HTR-8/SVneo (cell line): Measurements from ENCODE around the gene ZSCAN2.
A peak's percentile ranks its signal among the peaks of the same experiment; 100 is the strongest.

Experiments
- DNase-seq: peaks from one replicate; pipeline ENCODE4 v3.0.0; 2011; ENCODE audit warnings: low spot score, mixed read lengths; ENCODE audit not compliant: insufficient read length
- FAIRE-seq: peaks from 2 replicates; lab custom pipeline; 2011; peaks lifted over from hg19 to GRCh38; lab: Jason Lieb, UNC

Gene ZSCAN2

DNA sequence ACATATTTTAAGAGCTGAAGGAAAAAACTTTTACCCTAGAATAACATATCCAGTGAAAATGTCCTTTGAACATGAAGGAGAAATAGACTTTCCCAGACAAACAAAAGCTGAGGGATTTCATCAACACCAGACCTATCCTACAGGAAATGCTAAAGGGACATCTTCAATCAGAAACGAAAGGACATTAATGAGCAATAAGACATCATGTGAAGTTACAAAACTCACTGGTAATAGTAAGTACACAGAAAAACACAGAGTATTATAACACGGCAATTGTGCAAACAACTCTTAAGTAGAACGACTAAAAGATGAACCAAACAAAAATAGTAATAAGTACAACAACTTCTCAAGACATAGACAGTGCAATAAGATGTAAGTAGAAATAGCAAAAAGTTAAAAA lies 3.5 kb upstream of the ZSCAN2 start:
- DNase-seq (no peak), FAIRE-seq (no peak)

GRCh38 chr15:84598250-84598649 lies 2.6 kb upstream of the ZSCAN2 start:
- no peak for FAIRE-seq
- no peak for DNase-seq

DNA sequence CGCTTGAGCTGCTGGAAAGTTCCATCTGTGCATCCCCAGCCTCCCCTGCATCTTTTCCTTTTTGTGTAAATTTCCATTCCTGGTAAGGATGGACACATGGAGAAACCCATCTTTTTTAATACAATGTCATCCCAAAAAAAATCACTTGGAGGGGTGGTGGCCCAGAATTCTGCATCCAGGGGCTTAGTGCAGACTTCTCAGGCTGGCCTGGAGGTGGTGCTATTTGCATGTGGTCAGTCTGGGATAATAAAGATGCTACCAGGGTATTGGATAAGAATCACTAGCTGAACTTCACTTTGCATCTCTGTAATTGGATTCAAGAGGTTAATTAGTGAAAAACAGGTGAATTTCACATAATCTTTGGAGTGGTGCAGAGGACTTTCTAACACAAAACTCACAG lies 1.8 kb upstream of the ZSCAN2 start:
- no peak for FAIRE-seq
- DNase-seq = peak; percentile 71

DNA sequence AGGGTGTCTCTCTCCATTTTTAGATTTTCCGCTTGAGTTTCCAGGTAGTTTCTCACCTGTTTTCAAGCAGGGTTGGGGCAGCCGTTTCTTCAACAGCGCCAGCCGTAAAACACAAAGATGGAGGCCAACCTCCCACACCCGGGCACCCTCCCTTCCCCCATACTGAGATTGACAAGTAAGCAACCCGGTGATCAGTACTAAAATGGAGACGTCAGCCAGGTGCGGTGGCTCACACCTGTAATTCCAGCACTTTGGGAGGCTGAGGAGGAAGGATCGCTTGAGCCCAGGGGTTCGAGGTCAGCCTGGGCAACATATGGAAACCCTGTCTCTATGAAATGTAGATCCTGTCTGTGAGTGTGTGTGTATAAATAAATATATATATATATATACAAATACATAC lies 903 bp upstream of the ZSCAN2 start:
- FAIRE-seq (no peak), DNase-seq (no peak)

DNA sequence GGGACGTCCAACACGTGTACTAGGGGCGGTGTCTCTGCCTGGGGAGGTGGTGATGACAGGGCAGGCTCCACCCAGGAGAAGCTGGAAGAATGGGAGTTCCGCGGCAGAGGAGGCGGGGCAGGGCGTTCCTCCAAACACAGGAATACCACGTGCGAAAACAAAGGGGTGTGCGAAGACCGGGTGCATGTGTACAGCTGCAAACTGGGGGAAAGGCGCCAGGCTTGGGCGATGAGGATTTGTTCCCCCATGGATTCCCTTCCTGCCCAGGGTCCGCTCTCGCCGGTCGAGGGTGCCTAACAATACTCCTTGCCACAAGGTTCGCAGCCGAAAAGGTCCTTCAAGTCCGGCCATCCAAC lies 500 bp upstream of the ZSCAN2 start:
- no peak for FAIRE-seq
- peak; percentile 70 for DNase-seq

- FAIRE-seq (no peak), DNase-seq (no peak)
Measured at GRCh38 chr15:84601555-84601838, 688 bp downstream of the ZSCAN2 start.

- FAIRE-seq = no peak
Measured at GRCh38 chr15:84603630-84604379, 3.0 kb downstream of the ZSCAN2 start.

DNA sequence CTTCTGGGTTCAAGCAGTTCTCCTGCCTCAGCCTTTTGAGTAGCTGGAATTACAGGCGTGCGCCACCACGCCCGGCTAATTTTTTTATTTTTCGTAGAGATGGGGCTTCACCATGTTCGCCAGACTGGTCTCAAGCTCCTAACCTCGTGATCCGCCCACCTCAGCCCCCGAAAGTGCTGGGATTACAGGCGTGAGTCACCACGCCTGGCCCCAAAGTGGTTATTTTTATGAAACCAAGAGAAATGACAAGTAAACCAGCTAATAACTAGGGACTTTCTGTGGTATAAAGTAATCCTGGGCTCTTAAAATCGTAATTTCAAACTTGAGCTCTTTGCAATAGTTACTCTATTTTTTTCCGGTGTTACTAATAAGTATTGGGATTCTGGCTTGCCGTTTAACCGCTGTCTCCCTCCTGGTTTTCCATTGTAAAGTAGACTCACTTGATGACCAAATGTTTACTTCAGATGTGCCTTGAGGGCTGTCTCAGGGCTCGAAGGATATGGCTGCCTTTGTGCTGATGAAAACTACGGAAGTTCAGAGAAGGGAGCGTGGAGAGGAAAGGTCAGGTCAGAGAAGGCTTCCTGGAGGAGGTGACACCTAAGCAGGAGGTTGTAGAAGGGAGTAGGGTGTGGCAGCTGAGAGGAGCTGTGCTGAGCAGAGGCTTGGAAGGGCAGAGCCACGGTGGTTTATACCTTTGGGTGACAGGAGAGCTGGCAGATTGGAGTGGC lies 4.2 kb downstream of the ZSCAN2 start:
- DNase-seq = no peak
- no peak for FAIRE-seq

More at GRCh38 chr15:84603630-84604379, 3.0 kb downstream of the ZSCAN2 start:
- no peak for DNase-seq

DNA sequence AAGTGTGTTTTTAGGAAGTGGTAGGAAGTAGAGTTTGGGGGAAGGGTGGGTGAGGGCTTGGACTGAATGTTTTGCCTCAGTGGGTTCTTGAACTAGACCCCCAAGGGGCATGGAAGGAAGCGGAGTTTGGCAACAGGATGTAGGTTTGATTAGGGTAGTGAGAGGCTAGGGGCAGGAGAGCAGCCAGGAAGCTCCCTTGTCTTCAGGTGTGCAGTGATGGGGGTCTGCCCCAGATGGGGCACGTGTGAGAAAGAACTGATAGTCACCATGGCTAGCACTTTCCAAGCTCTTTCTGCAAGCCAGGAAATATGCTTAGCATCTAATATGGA lies 4.7 kb downstream of the ZSCAN2 start:
- no peak for DNase-seq
- no peak for FAIRE-seq

GRCh38 chr15:84606653-84607120 lies 5.9 kb downstream of the ZSCAN2 start:
- FAIRE-seq (no peak), DNase-seq (no peak)

DNA sequence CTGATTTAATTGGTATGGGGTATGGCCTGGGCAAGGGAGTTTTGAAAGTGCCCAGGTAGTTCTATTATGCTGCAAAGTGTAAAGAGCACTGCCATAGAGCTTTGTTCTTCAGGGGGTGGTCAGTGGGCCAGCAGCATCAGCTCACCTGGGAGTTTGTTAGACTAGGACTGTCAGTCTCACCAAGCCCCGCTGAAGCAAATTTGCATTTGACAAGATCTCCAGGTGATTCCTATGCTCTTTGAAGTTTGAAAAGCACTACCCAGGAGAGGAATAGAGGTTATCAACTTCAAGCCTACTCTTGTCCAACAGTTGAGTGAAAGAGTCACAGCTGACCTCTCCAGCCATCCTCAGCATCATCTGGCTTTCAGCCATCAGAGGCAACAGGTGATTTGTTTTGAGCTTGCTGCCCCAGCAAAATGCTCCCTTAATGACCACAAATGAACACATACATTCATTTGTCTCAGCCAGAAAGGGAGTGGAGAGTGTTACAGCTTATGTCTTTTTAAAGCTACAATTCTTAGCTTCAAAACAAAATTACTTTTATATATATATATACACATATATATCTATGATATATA lies 8.0 kb downstream of the ZSCAN2 start:
- FAIRE-seq (no peak), DNase-seq (no peak)

GRCh38 chr15:84609818-84610525 lies 9.2 kb downstream of the ZSCAN2 start:
- FAIRE-seq (no peak), DNase-seq (no peak)

- FAIRE-seq = no peak
Measured at GRCh38 chr15:84611631-84612030, 10.8 kb downstream of the ZSCAN2 start.

DNA sequence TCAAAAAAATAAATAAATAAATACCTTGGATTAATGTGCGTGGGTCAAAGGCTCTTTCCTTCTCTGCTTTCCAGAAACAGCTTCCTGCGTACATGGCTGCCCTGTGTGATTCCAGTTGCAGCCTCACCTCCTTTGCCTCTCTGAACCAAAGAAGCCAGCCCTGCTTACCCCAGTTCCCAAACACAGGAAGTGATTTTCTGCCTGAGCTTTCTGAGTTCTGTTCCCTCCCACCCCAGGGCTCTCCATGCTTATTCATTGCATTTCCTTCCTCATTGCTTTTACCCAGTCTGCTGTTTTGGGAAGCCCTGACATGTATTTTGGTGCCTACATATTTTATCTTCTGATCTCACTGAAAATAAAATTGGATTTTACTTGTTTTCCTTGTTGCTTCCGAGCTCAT lies 15.4 kb downstream of the ZSCAN2 start:
- DNase-seq (no peak), FAIRE-seq (no peak)

More at GRCh38 chr15:84611631-84612030, 10.8 kb downstream of the ZSCAN2 start:
- DNase-seq = no peak

DNA sequence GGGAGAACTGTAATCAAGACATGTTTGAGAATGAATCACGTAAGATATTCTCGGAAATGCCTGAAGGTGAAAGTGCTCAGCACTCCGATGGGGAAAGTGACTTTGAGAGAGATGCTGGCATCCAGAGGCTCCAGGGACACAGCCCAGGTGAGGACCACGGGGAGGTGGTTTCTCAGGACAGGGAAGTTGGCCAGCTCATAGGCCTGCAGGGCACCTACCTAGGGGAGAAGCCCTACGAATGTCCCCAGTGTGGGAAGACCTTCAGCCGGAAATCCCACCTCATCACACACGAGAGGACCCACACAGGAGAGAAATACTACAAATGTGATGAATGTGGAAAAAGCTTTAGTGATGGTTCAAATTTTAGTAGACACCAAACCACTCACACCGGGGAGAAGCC lies 19.8 kb downstream of the ZSCAN2 start:
- no peak for DNase-seq
- FAIRE-seq = no peak

DNA sequence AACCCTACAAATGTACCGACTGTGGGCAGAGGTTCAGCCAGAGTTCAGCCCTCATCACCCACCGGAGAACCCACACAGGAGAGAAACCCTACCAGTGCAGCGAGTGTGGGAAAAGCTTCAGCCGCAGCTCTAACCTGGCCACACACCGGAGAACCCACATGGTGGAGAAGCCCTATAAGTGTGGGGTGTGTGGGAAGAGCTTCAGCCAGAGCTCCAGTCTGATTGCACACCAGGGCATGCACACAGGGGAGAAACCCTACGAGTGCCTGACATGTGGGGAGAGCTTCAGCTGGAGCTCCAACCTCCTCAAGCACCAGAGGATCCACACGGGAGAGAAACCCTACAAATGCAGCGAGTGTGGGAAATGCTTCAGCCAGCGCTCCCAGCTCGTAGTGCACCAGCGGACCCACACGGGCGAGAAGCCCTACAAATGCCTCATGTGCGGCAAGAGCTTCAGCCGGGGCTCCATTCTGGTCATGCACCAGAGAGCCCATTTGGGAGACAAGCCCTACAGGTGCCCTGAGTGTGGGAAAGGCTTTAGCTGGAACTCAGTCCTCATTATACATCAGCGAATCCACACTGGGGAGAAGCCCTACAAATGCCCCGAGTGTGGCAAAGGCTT lies 20.7 kb downstream of the ZSCAN2 start:
- no peak for DNase-seq
- no peak for FAIRE-seq

GRCh38 chr15:84624359-84624758 lies 23.6 kb downstream of the ZSCAN2 start:
- FAIRE-seq = no peak

GRCh38 chr15:84625123-84625522 lies 24.3 kb downstream of the ZSCAN2 start:
- FAIRE-seq (no peak), DNase-seq (no peak)

More at GRCh38 chr15:84624359-84624758, 23.6 kb downstream of the ZSCAN2 start:
- no peak for DNase-seq

DNA sequence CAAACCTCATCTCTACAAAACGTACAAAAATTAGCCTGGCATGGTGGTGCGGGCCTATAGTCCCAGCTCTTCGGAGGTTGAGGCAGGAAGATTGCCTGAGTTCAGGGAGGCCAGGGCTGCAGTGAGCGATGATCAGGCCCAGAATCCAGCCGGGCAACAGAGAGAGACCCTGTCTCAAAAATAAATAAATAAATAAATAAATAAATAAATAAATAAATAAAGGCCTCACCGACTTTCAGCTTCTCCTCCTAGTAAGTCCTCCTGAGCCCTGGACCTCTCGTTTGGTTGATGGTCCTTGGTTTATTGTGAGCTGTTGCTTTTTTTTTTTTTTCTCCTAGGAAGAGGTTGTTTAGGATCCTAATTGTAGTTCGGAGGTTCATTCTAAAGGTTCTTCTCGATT lies 28.2 kb downstream of the ZSCAN2 start:
- no peak for DNase-seq
- FAIRE-seq = no peak

GRCh38 chr15:84631706-84632272 lies 31.0 kb downstream of the ZSCAN2 start:
- FAIRE-seq = no peak
- DNase-seq = no peak
